Activated naive CD8-positive, alpha-beta T cell treated with anti-CD3 and anti-CD28 coated beads, Interleukin-2, amount 50 U/mL, for 16 hours (primary cell): ENCODE results near the gene JAK1.

Experiments
- DNase-seq: peaks from one replicate; pipeline ENCODE4 v3.0.0-alpha.2; 2020; ENCODE audit warnings: low read depth, low spot score

JAK1 gene

GRCh38 chr1:64892576-64893573 lies 73.5 kb downstream of the JAK1 start:
- no peak for DNase-seq

- no peak for DNase-seq
Measured at GRCh38 chr1:64891448-64891825, 74.9 kb downstream of the JAK1 start.

- DNase-seq = no peak
Measured at GRCh38 chr1:64890699-64891447, 75.5 kb downstream of the JAK1 start.

GRCh38 chr1:64887689-64888217 lies 78.6 kb downstream of the JAK1 start:
- DNase-seq = no peak

- DNase-seq = no peak
Measured at GRCh38 chr1:64886877-64887276, 79.5 kb downstream of the JAK1 start.

- DNase-seq = no peak
Measured at GRCh38 chr1:64885648-64886047, 80.7 kb downstream of the JAK1 start.

- no peak for DNase-seq
Measured at GRCh38 chr1:64884261-64885040, 81.9 kb downstream of the JAK1 start.

GRCh38 chr1:64882574-64883255 lies 83.6 kb downstream of the JAK1 start:
- DNase-seq = no peak

GRCh38 chr1:64881281-64881680 lies 85.1 kb downstream of the JAK1 start:
- DNase-seq = no peak

- no peak for DNase-seq
Measured at GRCh38 chr1:64880449-64880848, 85.9 kb downstream of the JAK1 start.

GRCh38 chr1:64878931-64879611 lies 87.3 kb downstream of the JAK1 start:
- DNase-seq = no peak

- DNase-seq = no peak
Measured at GRCh38 chr1:64878090-64878489, 88.3 kb downstream of the JAK1 start.

- DNase-seq = no peak
Measured at GRCh38 chr1:64877598-64877997, 88.8 kb downstream of the JAK1 start.

GRCh38 chr1:64877151-64877550 lies 89.2 kb downstream of the JAK1 start:
- DNase-seq = no peak

- DNase-seq = no peak
Measured at GRCh38 chr1:64875606-64876005, 90.7 kb downstream of the JAK1 start.

GRCh38 chr1:64875101-64875500 lies 91.2 kb downstream of the JAK1 start:
- DNase-seq = no peak

GRCh38 chr1:64874666-64875065 lies 91.7 kb downstream of the JAK1 start:
- DNase-seq = no peak

GRCh38 chr1:64873576-64873975 lies 92.8 kb downstream of the JAK1 start:
- no peak for DNase-seq

- DNase-seq = no peak
Measured at GRCh38 chr1:64872067-64872466, 94.3 kb downstream of the JAK1 start.

GRCh38 chr1:64871256-64871655 lies 95.1 kb downstream of the JAK1 start:
- DNase-seq = no peak
